Calu3 (cell line): ENCODE measurements around the gene CHSY1. TPM values are rescaled to one million over a fixed set of nuclear protein-coding genes. Genes with fewer than 3 reads are reported as not detected.

ENCODE experiments used
- BruUV-seq: library from RNA; stranded (reverse); fragments of 400-500 nt; replicated peaks from 2 replicates; lab custom pipeline; 2021; lab: Mats Ljungman, UMichigan
- CTCF ChIA-PET: fragments of 300-600 bp; sonication (Branson Sonifier 250); formaldehyde crosslinking; loops from one replicate; lab custom pipeline; 2022; ENCODE audit warnings: antibody characterized with exemption; lab: Charles Lee
- DNase-seq: peaks from one replicate; pipeline ENCODE4 v3.0.0; 2022
- H3K27ac Mint-ChIP-seq: one replicate; pipeline ENCODE4 v1.8.0; 2022; ENCODE audit warnings: mixed read lengths; ENCODE audit not compliant: unreplicated experiment
- H3K27me3 Mint-ChIP-seq: one replicate; pipeline ENCODE4 v1.8.0; 2022; ENCODE audit warnings: mixed read lengths; ENCODE audit not compliant: unreplicated experiment
- H3K36me3 Mint-ChIP-seq: one replicate; pipeline ENCODE4 v1.8.0; 2022; ENCODE audit warnings: mild to moderate bottlenecking, moderate library complexity, mixed read lengths; ENCODE audit not compliant: insufficient read depth, unreplicated experiment
- H3K4me1 Mint-ChIP-seq: one replicate; pipeline ENCODE4 v1.8.0; 2022; ENCODE audit warnings: mild to moderate bottlenecking, low read depth, mixed read lengths; ENCODE audit not compliant: unreplicated experiment
- H3K4me3 Mint-ChIP-seq: one replicate; pipeline ENCODE4 v1.8.0; 2022; ENCODE audit warnings: mild to moderate bottlenecking, low read depth, moderate library complexity, mixed read lengths; ENCODE audit not compliant: unreplicated experiment
- H3K9me3 Mint-ChIP-seq: one replicate; pipeline ENCODE4 v1.8.0; 2022; ENCODE audit warnings: low read depth, mixed read lengths; ENCODE audit not compliant: unreplicated experiment
- intact Hi-C: fragments of 100-400 bp; cut with micrococcal nuclease; formaldehyde crosslinking; loops from one replicate; pipeline ENCODE4 v1.10.0; 2022; ENCODE audit not compliant: unreplicated experiment
- total RNA-seq: library from RNA; stranded (reverse); gene quantifications from 2 replicates; pipeline ENCODE4 v1.2.3, GENCODE V29; 2022
- TF ChIP-seq, protein P1 (sequence below): fragments of 200-600 bp; IDR thresholded peaks from one replicate; pipeline ENCODE4 v1.8.0; 2022; ENCODE audit warnings: antibody characterized with exemption; ENCODE audit not compliant: unreplicated experiment

The CHSY1 gene
- total RNA-seq, 1 experiment from 2014 or later: 25.0 TPM

DNA sequence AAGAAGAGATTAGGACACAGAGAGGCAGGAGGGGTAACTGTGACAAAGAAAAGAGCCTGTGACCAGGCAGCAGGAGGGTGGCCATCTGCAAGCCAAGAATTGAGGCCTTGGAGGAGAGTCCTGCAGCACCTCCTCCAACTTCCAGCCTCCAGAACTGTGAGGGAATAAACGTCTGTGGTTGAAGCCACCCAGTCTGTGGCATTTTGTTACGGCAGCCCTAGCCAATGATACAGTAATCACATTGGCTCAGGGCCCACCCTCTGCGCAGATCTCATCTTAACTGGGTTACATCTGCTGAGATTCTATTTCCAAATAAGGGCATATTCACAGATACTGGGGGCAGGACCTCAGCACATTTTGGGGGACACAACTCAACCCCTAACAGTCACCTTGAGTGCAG is 14.2 kb upstream of the CHSY1 start:
- Mint-ChIP-seq H3K4me3 (no peak overlapping the region), H3K36me3 (peaks cover 41% of the 10 kb centered on the region), H3K4me1 (no peaks in the 10 kb centered on the region), H3K27me3 (peaks cover 15% of the 10 kb centered on the region), H3K9me3 (no peaks in the 10 kb centered on the region), H3K27ac (no peak overlapping the region)
- intact Hi-C loops: no loop called here
- DNase-seq: no peak
- BruUV-seq: no TSS peak
- CTCF ChIA-PET: no interaction called here
- TF ChIP-seq, protein P1, sequence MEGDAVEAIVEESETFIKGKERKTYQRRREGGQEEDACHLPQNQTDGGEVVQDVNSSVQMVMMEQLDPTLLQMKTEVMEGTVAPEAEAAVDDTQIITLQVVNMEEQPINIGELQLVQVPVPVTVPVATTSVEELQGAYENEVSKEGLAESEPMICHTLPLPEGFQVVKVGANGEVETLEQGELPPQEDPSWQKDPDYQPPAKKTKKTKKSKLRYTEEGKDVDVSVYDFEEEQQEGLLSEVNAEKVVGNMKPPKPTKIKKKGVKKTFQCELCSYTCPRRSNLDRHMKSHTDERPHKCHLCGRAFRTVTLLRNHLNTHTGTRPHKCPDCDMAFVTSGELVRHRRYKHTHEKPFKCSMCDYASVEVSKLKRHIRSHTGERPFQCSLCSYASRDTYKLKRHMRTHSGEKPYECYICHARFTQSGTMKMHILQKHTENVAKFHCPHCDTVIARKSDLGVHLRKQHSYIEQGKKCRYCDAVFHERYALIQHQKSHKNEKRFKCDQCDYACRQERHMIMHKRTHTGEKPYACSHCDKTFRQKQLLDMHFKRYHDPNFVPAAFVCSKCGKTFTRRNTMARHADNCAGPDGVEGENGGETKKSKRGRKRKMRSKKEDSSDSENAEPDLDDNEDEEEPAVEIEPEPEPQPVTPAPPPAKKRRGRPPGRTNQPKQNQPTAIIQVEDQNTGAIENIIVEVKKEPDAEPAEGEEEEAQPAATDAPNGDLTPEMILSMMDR: no peak

DNA sequence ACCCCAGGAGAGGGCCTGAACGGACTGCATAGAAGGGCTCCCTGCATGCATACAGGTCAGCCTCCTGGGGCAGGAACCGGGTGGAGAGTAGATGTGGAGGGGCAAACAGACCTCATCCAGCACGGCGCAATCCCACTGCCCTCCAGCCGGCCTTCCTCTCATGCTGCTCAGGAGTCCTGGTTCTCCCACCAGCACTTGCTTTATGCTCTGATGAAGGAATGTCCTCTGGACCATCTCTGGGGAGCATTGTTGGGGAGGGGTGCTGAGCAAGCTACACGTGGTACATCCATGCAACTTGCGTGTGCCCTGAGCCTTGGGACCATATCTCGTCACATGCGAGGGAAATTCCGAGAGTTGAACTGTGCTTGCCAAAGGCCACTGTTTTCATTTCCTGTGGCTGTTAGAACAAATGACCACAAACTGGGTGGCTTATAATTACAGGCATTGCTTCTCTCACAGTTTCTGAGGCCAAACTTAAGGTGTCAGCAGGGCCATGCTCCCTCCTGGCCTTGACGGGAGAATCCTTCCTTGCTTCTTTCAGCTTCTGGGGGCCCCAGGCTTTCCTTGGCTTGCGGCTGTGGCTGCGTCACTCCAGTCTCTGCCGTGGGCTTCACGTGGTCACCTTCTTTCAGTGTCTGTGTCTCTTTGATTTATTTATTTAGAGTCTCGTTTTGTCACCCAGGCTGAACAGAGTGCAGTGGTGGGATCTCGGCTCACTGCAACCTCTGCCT is 13.2 kb upstream of the CHSY1 start:
- H3K4me1 Mint-ChIP-seq: no peaks in the 10 kb centered on the region
- H3K36me3 Mint-ChIP-seq: peaks cover 39% of the 10 kb centered on the region
- DNase-seq: no peak
- CTCF ChIA-PET: no interaction called here
- TF ChIP-seq, protein P1: no peak
- intact Hi-C loops: no loop called here
- H3K27ac Mint-ChIP-seq: no peak overlapping the region
- H3K4me3 Mint-ChIP-seq: no peak overlapping the region
- no TSS peak for BruUV-seq
- H3K9me3 Mint-ChIP-seq: no peaks in the 10 kb centered on the region
- H3K27me3 Mint-ChIP-seq: peaks cover 20% of the 10 kb centered on the region

DNA sequence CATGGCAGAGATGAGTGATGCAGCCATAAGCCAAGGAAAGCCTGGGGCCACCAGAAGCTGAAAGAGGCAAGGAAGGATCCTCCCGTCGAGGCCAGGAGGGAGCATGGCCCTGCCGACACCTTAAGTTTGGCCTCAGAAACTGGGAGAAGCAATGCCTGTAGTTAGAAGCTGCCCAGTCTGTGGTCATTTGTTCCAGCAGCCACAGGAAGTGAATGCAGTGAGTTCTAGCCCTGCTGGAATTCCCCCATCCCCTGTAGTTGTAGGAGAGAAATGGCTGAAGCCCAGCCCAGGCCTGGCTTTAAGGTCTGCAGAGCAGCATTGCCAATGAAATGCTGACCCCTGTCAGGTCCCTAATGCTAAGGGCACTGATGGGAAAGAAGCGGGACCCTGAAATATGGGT is 12.2 kb upstream of the CHSY1 start:
- no peak overlapping the region for H3K4me3 Mint-ChIP-seq
- no peaks in the 10 kb centered on the region for H3K4me1 Mint-ChIP-seq
- intact Hi-C loops: no loop called here
- no TSS peak for BruUV-seq
- DNase-seq: no peak
- TF ChIP-seq, protein P1: no peak
- H3K27me3 Mint-ChIP-seq: peaks cover 30% of the 10 kb centered on the region
- peaks cover 28% of the 10 kb centered on the region for H3K36me3 Mint-ChIP-seq
- no peak overlapping the region for H3K27ac Mint-ChIP-seq
- CTCF ChIA-PET: no interaction called here
- H3K9me3 Mint-ChIP-seq: no peaks in the 10 kb centered on the region

DNA sequence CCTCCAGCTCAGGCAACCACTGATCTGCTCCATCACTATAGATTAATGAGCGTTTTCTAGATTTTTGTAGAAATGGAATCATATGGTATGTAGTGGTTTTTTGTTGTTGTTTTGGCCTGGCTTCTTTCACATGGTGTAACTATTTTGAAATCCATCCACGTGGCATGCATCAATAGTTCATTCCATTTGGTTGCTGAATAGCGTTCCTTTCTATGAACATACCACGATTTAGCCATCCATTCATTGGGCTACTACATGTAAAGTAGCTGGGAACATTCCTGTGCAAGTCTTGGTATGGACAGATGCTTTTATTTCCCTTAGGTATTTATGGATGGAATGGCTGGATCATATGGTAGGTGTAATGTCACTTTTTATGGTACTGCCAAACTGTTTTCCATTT is 10.7 kb upstream of the CHSY1 start:
- no TSS peak for BruUV-seq
- Mint-ChIP-seq H3K27me3 (peaks cover 38% of the 10 kb centered on the region), H3K4me3 (no peak overlapping the region), H3K9me3 (no peaks in the 10 kb centered on the region), H3K27ac (no peak overlapping the region), H3K36me3 (peaks cover 18% of the 10 kb centered on the region), H3K4me1 (no peaks in the 10 kb centered on the region)
- intact Hi-C loops: no loop called here
- DNase-seq: no peak
- TF ChIP-seq, protein P1: no peak
- CTCF ChIA-PET: interaction anchor here (0.7 kb wide), 1 partner anchor 122 kb away, joined by 3 read pairs; no protein-coding TSS in a partner anchor
